Chondrocyte (in vitro differentiated cells): Measurements from ENCODE around the gene CECR2. TPM values are rescaled to one million over a fixed set of nuclear protein-coding genes. Genes with fewer than 3 reads are reported as not detected.

Source experiments
- DNase-seq: peaks from one replicate; pipeline ENCODE4 v3.0.0; 2021; ENCODE audit warnings: mixed read lengths, low spot score
- H3K27ac Mint-ChIP-seq: one replicate; pipeline ENCODE4 v1.8.0; 2021; ENCODE audit warnings: mild to moderate bottlenecking, moderate library complexity, mixed read lengths; ENCODE audit not compliant: unreplicated experiment
- H3K27me3 Mint-ChIP-seq: 2 replicates; pipeline ENCODE4 v1.8.0; 2021; ENCODE audit warnings: low read depth, mixed read lengths
- H3K36me3 Mint-ChIP-seq: 2 replicates; pipeline ENCODE4 v1.8.0; 2021; ENCODE audit warnings: low read depth, mixed read lengths
- H3K4me1 Mint-ChIP-seq: 2 replicates; pipeline ENCODE4 v1.8.0; 2021; ENCODE audit warnings: low read depth, mild to moderate bottlenecking, mixed read lengths
- H3K4me3 Mint-ChIP-seq: one replicate; pipeline ENCODE4 v1.8.0; 2021; ENCODE audit warnings: mild to moderate bottlenecking, moderate library complexity, mixed read lengths; ENCODE audit not compliant: unreplicated experiment
- H3K9me3 Mint-ChIP-seq: 2 replicates; pipeline ENCODE4 v1.8.0; 2021; ENCODE audit warnings: low read depth, mixed read lengths
- CTCF ChIP-seq: fragments of 200-600 bp; sonication (generic); IDR thresholded peaks from 2 replicates; pipeline ENCODE4 v1.5.0; 2021; ENCODE audit warnings: antibody characterized with exemption, mild to moderate bottlenecking, moderate library complexity
- total RNA-seq: library from RNA; stranded (reverse); gene quantifications from 3 replicates; pipeline ENCODE4 v1.2.1, GENCODE V29; 2021

CECR2 gene
- total RNA-seq, 1 donor from 2014 or later, result 0.20 TPM

GRCh38 chr22:17581631-17582030 lies 212.4 kb downstream of the CECR2 start:
- Mint-ChIP-seq H3K9me3 (no peaks in the 10 kb centered on the region), H3K4me3 (no peak overlapping the region)

GRCh38 chr22:17583151-17583550 lies 213.9 kb downstream of the CECR2 start:
- Mint-ChIP-seq H3K4me3 (no peak overlapping the region), H3K36me3 (no peaks in the 10 kb centered on the region), H3K27ac (no peak overlapping the region), H3K4me1 (peaks cover 2% of the 10 kb centered on the region), H3K9me3 (no peaks in the 10 kb centered on the region), H3K27me3 (no peaks in the 10 kb centered on the region)
- no peak for TF ChIP-seq CTCF
- no peak for DNase-seq

More at GRCh38 chr22:17581631-17582030, 212.4 kb downstream of the CECR2 start:
- H3K27ac Mint-ChIP-seq, result no peak overlapping the region
- no peaks in the 10 kb centered on the region for H3K36me3 Mint-ChIP-seq
- peaks cover 5% of the 10 kb centered on the region for H3K4me1 Mint-ChIP-seq
- DNase-seq, result no peak
- no peak for TF ChIP-seq CTCF
- H3K27me3 Mint-ChIP-seq, result no peaks in the 10 kb centered on the region

- no peaks in the 10 kb centered on the region for H3K27me3 Mint-ChIP-seq
- H3K4me3 Mint-ChIP-seq, result no peak overlapping the region
- no peak overlapping the region for H3K27ac Mint-ChIP-seq
- H3K9me3 Mint-ChIP-seq, result no peaks in the 10 kb centered on the region
- no peaks in the 10 kb centered on the region for H3K4me1 Mint-ChIP-seq
- H3K36me3 Mint-ChIP-seq, result peaks cover 8% of the 10 kb centered on the region
- TF ChIP-seq CTCF, result no peak
- DNase-seq, result no peak
Observed at GRCh38 chr22:17586831-17587440, 217.7 kb downstream of the CECR2 start.

- Mint-ChIP-seq H3K36me3 (peaks cover 14% of the 10 kb centered on the region), H3K27ac (no peak overlapping the region), H3K9me3 (no peaks in the 10 kb centered on the region), H3K4me1 (no peaks in the 10 kb centered on the region), H3K4me3 (no peak overlapping the region), H3K27me3 (no peaks in the 10 kb centered on the region)
- no peak for TF ChIP-seq CTCF
- no peak for DNase-seq
Observed at GRCh38 chr22:17587629-17588028, 218.4 kb downstream of the CECR2 start.

DNA sequence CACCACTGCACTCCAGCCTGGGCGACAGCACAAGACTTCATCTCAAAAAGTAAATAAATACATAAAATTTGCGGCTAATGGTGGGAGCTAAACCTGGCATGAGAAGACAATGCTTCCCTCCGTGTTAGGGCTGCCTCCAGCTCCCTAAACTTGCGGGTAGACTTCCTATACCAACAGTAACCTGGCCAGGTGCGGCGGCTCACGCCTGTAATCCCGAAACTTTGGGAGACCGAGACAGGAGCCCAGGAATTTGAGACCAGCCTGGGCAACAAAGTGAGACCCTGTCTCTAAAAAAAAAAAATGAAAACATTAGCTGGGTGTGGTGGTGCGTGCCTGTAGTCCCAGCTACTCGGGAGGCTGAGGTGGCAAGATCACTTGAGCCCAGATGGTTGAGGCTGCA lies 219.3 kb downstream of the CECR2 start:
- DNase-seq, result no peak
- Mint-ChIP-seq H3K9me3 (no peaks in the 10 kb centered on the region), H3K4me3 (no peak overlapping the region), H3K27ac (peak overlapping the region; percentile 45), H3K4me1 (no peaks in the 10 kb centered on the region), H3K36me3 (peaks cover 22% of the 10 kb centered on the region), H3K27me3 (no peaks in the 10 kb centered on the region)
- no peak for TF ChIP-seq CTCF
